HG03521 (cell line): ENCODE data around the gene COMP.

Experiments
- ATAC-seq: cut with Tn5 transposase; IDR thresholded peaks from one replicate; pipeline ENCODE4 v1.9.1; 2021; ENCODE audit warnings: mild to moderate bottlenecking, moderate library complexity; ENCODE audit not compliant: unreplicated experiment

COMP gene

GRCh38 chr19:18770663-18771327 is 20.3 kb downstream of the COMP start:
- no peak for ATAC-seq

GRCh38 chr19:18769989-18770528 is 21.0 kb downstream of the COMP start:
- no peak for ATAC-seq

- no peak for ATAC-seq
Observed at GRCh38 chr19:18768997-18769891, 21.9 kb downstream of the COMP start.

- ATAC-seq = no peak
Observed at GRCh38 chr19:18768046-18768771, 22.9 kb downstream of the COMP start.

- ATAC-seq = no peak
Observed at GRCh38 chr19:18765224-18765623, 25.9 kb downstream of the COMP start.

GRCh38 chr19:18764591-18765051 is 26.5 kb downstream of the COMP start:
- ATAC-seq = no peak

- ATAC-seq = no peak
Observed at GRCh38 chr19:18763674-18764590, 27.2 kb downstream of the COMP start.

GRCh38 chr19:18762125-18763023 is 28.7 kb downstream of the COMP start:
- ATAC-seq = no peak

GRCh38 chr19:18761531-18762110 is 29.5 kb downstream of the COMP start:
- no peak for ATAC-seq

- ATAC-seq = no peak
Observed at GRCh38 chr19:18760440-18761383, 30.4 kb downstream of the COMP start.

- ATAC-seq = no peak
Observed at GRCh38 chr19:18759995-18760426, 31.1 kb downstream of the COMP start.

GRCh38 chr19:18759304-18759994 is 31.7 kb downstream of the COMP start:
- no peak for ATAC-seq

GRCh38 chr19:18756896-18757295 is 34.2 kb downstream of the COMP start:
- no peak for ATAC-seq

- ATAC-seq = no peak
Observed at GRCh38 chr19:18754501-18754900, 36.6 kb downstream of the COMP start.

- no peak for ATAC-seq
Observed at GRCh38 chr19:18751571-18751970, 39.5 kb downstream of the COMP start.

- no peak for ATAC-seq
Observed at GRCh38 chr19:18750295-18750970, 40.7 kb downstream of the COMP start.
